Omental fat pad (tissue), 4 donors: Measurements from ENCODE around the gene HDAC10. TPM values are rescaled to one million over a fixed set of nuclear protein-coding genes. Genes with fewer than 3 reads are reported as not detected.

Experiments used
- ATAC-seq: fragments of 150-250 bp; one replicate; pipeline ENCODE4 v1.9.1; 2016; ENCODE audit warnings: mild to moderate bottlenecking, moderate library complexity; ENCODE audit not compliant: low FRiP score
- DNase-seq: peaks from one replicate; pipeline ENCODE4 v3.0.0-alpha.2; 2019; ENCODE audit warnings: low spot score
- CTCF ChIP-seq, 3 donors: fragments of 450-650 bp; IDR thresholded peaks; one replicate each; pipeline ENCODE4 v1.5.1; 2016 to 2017; ENCODE audit warnings: antibody characterized with exemption in 3 of 3, mild to moderate bottlenecking in 3 of 3, moderate library complexity in 2 of 3
- total RNA-seq, 4 donors: library from RNA; depleted of rRNA; stranded (reverse); fragments of >200 nt; gene quantifications; one replicate each; pipeline ENCODE4 v1.1.0, GENCODE V29; 2016

The HDAC10 gene
- total RNA-seq, 4 donors from 2014 or later = 18.4 to 53.8 (median 23.6) TPM

DNA sequence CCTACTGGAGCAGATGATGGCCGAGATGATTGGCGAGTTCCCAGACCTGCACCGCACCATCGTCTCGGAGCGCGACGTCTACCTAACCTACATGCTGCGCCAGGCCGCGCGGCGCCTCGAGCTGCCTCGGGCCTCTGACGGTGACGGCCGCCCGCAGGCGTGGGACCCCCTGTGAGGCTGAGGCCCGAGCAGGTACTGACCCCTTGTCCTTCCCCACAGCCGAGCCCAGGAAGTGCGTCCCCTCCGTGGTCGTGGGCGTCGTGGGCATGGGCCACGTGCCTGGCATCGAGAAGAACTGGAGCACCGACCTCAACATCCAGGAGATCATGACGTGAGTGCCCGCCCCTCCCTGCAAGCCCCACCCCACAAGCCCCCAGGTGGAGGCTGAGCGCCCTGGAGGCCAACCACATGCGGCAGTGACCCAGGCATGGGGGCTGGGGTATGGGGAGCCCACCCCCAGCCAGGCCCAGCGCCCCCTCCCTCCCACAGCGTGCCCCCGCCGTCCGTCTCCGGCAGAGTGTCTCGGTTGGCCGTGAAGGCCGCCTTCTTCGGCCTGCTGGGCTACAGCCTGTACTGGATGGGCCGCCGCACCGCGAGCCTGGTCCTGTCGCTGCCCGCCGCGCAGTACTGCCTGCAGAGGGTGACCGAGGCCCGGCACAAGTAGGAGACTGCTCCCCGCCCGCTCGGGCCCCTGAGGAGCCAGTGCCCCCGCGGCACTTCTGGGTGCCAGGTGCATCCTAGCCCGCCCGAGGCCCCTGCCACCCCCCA lies 53.0 kb downstream of the HDAC10 start:
- TF ChIP-seq CTCF (IDR thresholded peaks at IDR 0.05) = no peak
- DNase-seq (no peak), ATAC-seq (no peak)

DNA sequence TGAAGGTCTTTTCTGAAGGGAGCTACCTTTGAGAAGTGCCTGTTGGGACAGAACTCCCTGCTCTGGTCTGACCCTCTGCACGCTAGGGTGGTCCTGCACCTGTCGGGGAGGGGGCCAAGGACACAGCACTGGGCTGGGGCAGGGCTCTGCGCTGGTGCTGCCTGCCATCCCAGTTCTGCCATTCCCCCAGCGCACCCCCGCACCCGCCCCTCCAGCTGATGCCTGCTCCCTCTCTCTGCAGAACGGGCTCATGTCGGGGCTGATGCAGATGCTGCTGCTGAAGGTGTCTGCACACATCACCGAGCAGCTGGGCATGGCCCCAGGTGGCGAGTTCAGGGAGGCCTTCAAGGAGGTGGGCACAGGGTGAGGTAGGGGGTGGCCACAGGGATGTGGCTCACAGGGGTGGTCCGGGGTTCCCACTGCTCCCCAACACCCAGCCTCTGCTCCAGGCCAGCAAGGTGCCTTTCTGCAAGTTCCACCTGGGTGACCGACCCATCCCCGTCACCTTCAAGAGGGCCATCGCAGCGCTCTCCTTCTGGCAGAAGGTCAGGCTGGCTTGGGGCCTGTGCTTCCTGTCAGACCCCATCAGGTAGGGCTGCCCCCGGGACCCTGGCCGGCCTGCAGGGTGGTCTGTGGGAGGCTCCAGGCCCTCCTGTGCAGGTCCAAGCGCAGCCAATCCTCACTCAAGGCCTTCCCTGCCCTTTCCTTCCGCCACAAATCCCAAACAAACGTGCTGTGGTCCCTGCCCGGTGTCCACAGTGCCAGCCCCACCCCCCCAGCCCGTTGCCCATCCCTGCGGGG lies 53.9 kb downstream of the HDAC10 start:
- no peak for DNase-seq
- TF ChIP-seq CTCF (IDR thresholded peaks at IDR 0.05) = no peak
- ATAC-seq = no peak

DNA sequence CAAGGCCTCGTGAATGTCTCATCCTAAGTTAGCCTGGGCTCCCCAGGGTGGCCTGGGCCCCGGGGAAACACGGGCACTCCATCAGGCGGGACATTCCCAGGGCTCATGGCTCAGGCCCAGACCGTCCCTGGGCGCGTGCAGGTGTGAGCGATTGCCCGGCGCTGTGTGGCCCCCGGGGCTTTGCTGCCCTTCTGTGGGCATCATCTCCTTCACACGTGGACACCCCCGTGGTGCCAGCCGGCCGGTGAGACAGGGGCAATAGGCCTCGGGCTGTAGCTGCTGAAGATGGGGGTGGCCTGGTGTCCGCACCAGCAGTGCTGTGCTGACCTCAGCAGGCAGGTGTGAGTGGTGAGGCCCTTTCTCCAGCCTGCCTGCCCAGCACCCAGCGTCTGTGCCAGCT lies 54.8 kb downstream of the HDAC10 start:
- ATAC-seq = no peak
- no peak for TF ChIP-seq CTCF (IDR thresholded peaks at IDR 0.05)
- no peak for DNase-seq

Other genes with a start within 250 kb of the HDAC10 start
- not detected for gene IL17REL, start 238.5 kb downstream of the HDAC10 start, total RNA-seq
- not detected for gene TTLL8, start 193.0 kb downstream of the HDAC10 start, total RNA-seq
- under 1 TPM in 1 of 4 donors, not detected in 3; 0.44 TPM for gene MLC1, start 165.8 kb downstream of the HDAC10 start, total RNA-seq
- 1 to 10 TPM in 2 of 4 donors, under 1 TPM in 2; 0.36 to 2.5 (median 0.97) TPM for gene MOV10L1, start 161.3 kb downstream of the HDAC10 start, total RNA-seq
- 1 to 10 TPM; 1.3 to 1.8 (median 1.6) TPM for gene PANX2, start 80.5 kb downstream of the HDAC10 start, total RNA-seq
- gene TRABD, start 65.4 kb downstream of the HDAC10 start, total RNA-seq = 10 to 100 TPM; 18.3 to 43.1 (median 28.4) TPM
- 10 to 100 TPM; 21.2 to 38.3 (median 31.9) TPM for gene SELENOO, start 50.3 kb downstream of the HDAC10 start, total RNA-seq
- gene TUBGCP6, start 6.2 kb downstream of the HDAC10 start, total RNA-seq = 10 to 100 TPM; 32.7 to 52.2 (median 33.5) TPM
- gene MAPK12, start 10.4 kb upstream of the HDAC10 start, total RNA-seq = 10 to 100 TPM in 3 of 4 donors, 1 to 10 TPM in 1; 7.9 to 31.1 (median 17.8) TPM
- gene MAPK11, start 19.1 kb upstream of the HDAC10 start, total RNA-seq = 10 to 100 TPM; 12.1 to 38.9 (median 20.4) TPM
- 100 to 1,000 TPM in 3 of 4 donors, 10 to 100 TPM in 1; 91.4 to 130 (median 115) TPM for gene PLXNB2, start 56.4 kb upstream of the HDAC10 start, total RNA-seq
- gene DENND6B, start 75.7 kb upstream of the HDAC10 start, total RNA-seq = 1 to 10 TPM; 2.2 to 3.1 (median 2.7) TPM
- gene PPP6R2, start 92.1 kb upstream of the HDAC10 start, total RNA-seq = 10 to 100 TPM; 35.6 to 64.6 (median 41.7) TPM
- 10 to 100 TPM; 37.5 to 66.8 (median 43.8) TPM for gene SBF1, start 223.8 kb upstream of the HDAC10 start, total RNA-seq
- gene ADM2, start 230.3 kb upstream of the HDAC10 start, total RNA-seq = under 1 TPM in 1 of 4 donors, not detected in 3; 0.12 TPM
- not detected for gene MIOX, start 235.6 kb upstream of the HDAC10 start, total RNA-seq